ENCODE data around the gene VWA7.
"Not testable (repeated sequence)": the region's sequence is repeated elsewhere in the genome, so short reads cannot be mapped to it uniquely, and the experiment has no call there.

The VWA7 gene

GRCh38 chr6:31821301-31822035 is 44.3 kb upstream of the VWA7 start:
- TF ChIP-seq ZNF565 (CRISPR knock-in tag; conservative IDR thresholded peaks at IDR 0.05; ENCODE audit: low read depth): no peak
- TF ChIP-seq SNAI2 (CRISPR knock-in tag; IDR thresholded peaks at IDR 0.05): no peak
- no peak for TF ChIP-seq GLIS3 (CRISPR knock-in tag; IDR thresholded peaks at IDR 0.05)
- TF ChIP-seq PATZ1 (CRISPR knock-in tag; IDR thresholded peaks at IDR 0.05; ENCODE audit: borderline replicate concordance): no peak
- TF ChIP-seq RARB (CRISPR knock-in tag; IDR thresholded peaks at IDR 0.05): no peak
- TF ChIP-seq CSDC2 (CRISPR knock-in tag; IDR thresholded peaks at IDR 0.05): no peak
- no peak for TF ChIP-seq ARNTL (CRISPR knock-in tag; IDR thresholded peaks at IDR 0.05; ENCODE audit: borderline replicate concordance, low read depth)
- no peak for TF ChIP-seq BACH2 (CRISPR knock-in tag; IDR thresholded peaks at IDR 0.05; ENCODE audit: borderline replicate concordance)
- TF ChIP-seq POU6F1 (CRISPR knock-in tag; IDR thresholded peaks at IDR 0.05; ENCODE audit: borderline replicate concordance, low read depth): no peak
- TF ChIP-seq ZC3H10 (CRISPR knock-in tag; IDR thresholded peaks at IDR 0.05): no peak
- no peak for TF ChIP-seq TOX (CRISPR knock-in tag; IDR thresholded peaks at IDR 0.05; ENCODE audit: borderline replicate concordance)
- no peak for TF ChIP-seq ZFP3 (CRISPR knock-in tag; IDR thresholded peaks at IDR 0.05)
- no peak for TF ChIP-seq PPARA (CRISPR knock-in tag; IDR thresholded peaks at IDR 0.05; ENCODE audit: borderline replicate concordance)
- TF ChIP-seq TSHZ2 (CRISPR knock-in tag; IDR thresholded peaks at IDR 0.05): no peak
- TF ChIP-seq ESRRG (CRISPR knock-in tag; IDR thresholded peaks at IDR 0.05): no peak
- TF ChIP-seq TCF4 (CRISPR knock-in tag; IDR thresholded peaks at IDR 0.05; ENCODE audit: borderline replicate concordance): no peak
- ATAC-seq: peak; percentile 74

- not testable (repeated sequence) for ATAC-seq
Measured at GRCh38 chr6:31820399-31820798, 43.3 kb upstream of the VWA7 start.

GRCh38 chr6:31819871-31820299 is 42.8 kb upstream of the VWA7 start:
- no peak for TF ChIP-seq CREB5 (CRISPR knock-in tag; IDR thresholded peaks at IDR 0.05; ENCODE audit: low read depth)
- no peak for TF ChIP-seq CSRNP3 (CRISPR knock-in tag; IDR thresholded peaks at IDR 0.05)
- no peak for TF ChIP-seq GLIS3 (CRISPR knock-in tag; IDR thresholded peaks at IDR 0.05)
- TF ChIP-seq PPARA (CRISPR knock-in tag; IDR thresholded peaks at IDR 0.05; ENCODE audit: borderline replicate concordance): no peak
- no peak for TF ChIP-seq SNAI2 (CRISPR knock-in tag; IDR thresholded peaks at IDR 0.05)
- no peak for TF ChIP-seq ZNF70 (CRISPR knock-in tag; IDR thresholded peaks at IDR 0.05)
- no peak for TF ChIP-seq TOX (CRISPR knock-in tag; IDR thresholded peaks at IDR 0.05; ENCODE audit: borderline replicate concordance)
- TF ChIP-seq ZC3H10 (CRISPR knock-in tag; IDR thresholded peaks at IDR 0.05): no peak
- TF ChIP-seq POU6F1 (CRISPR knock-in tag; IDR thresholded peaks at IDR 0.05; ENCODE audit: borderline replicate concordance, low read depth): no peak
- TF ChIP-seq ISL1 (CRISPR knock-in tag; IDR thresholded peaks at IDR 0.05): no peak
- ATAC-seq: no peak

- not testable (repeated sequence) for ATAC-seq
Measured at GRCh38 chr6:31817929-31818511, 40.9 kb upstream of the VWA7 start.

GRCh38 chr6:31817133-31817928 is 40.2 kb upstream of the VWA7 start:
- not testable (repeated sequence) for ATAC-seq

Measured in SK-N-SH treated with all-trans-retinoic acid at 6 μM for 48 hours (cell line).